A549 (cell line): ENCODE data around the gene USP6NL. TPM values are rescaled to one million over a fixed set of nuclear protein-coding genes. Genes with fewer than 3 reads are reported as not detected.
A peak's percentile ranks its signal among the peaks of the same experiment; 100 is the strongest.
"Not testable (repeated sequence)": the region's sequence is repeated elsewhere in the genome, so short reads cannot be mapped to it uniquely, and the experiment has no call there.

ENCODE experiments used
- ATAC-seq, 2 experiments: fragments of 200-7000 bp in 1 of 2; fragments of >200 bp in 1 of 2; cut with Nextera tagmentation in 1 of 2; cut with Tn5 transposase in 1 of 2; 3 replicates each; pipeline versions ENCODE4 v1.8.0 to v1.9.1; 2018 to 2020; ENCODE audit warnings: mild to moderate bottlenecking in 1 of 2, moderate library complexity in 1 of 2
- CTCF ChIA-PET: fragments of 300-600 bp; sonication (Branson Sonifier 250); formaldehyde crosslinking; extraction: SDS; loops from one replicate; lab custom pipeline; 2021; ENCODE audit warnings: antibody characterized with exemption, inconsistent platforms; lab: Yijun Ruan, JAX
- POLR2A ChIA-PET: fragments of 350-600 bp; formaldehyde crosslinking; extraction: SDS; loops from one replicate; lab custom pipeline; 2021; ENCODE audit warnings: antibody characterized with exemption, inconsistent platforms; lab: Yijun Ruan, JAX
- DNase-seq, 2 experiments: peaks; one replicate each; pipeline versions ENCODE4 v3.0.0 to v3.0.0-alpha.2; 2011 to 2016; ENCODE audit warnings: low read depth in 1 of 2, low spot score in 1 of 2
- FAIRE-seq: peaks from 2 replicates; lab custom pipeline; 2011; peaks lifted over from hg19 to GRCh38; lab: Jason Lieb, UNC
- H3K27ac ChIP-seq, 2 experiments: fragments of >200 bp; sonication (Bioruptor Twin); formaldehyde crosslinking; 3 replicates each; pipeline ENCODE4 v1.5.1; 2016 to 2017
- H3K4me1 ChIP-seq: fragments of >200 bp; sonication (Bioruptor Twin); formaldehyde crosslinking; 3 replicates; pipeline ENCODE4 v1.6.1; 2016
- H3K4me2 ChIP-seq: fragments of >200 bp; sonication (Bioruptor Twin); formaldehyde crosslinking; 3 replicates; pipeline ENCODE4 v1.6.1; 2016
- H3K4me3 ChIP-seq: fragments of >200 bp; sonication (Bioruptor Twin); formaldehyde crosslinking; 3 replicates; pipeline ENCODE4 v1.5.1; 2016
- H3K9me3 ChIP-seq: fragments of >200 bp; sonication (Bioruptor Twin); formaldehyde crosslinking; 3 replicates; pipeline ENCODE4 v1.6.1; 2016
- CEBPB ChIP-seq, 2 experiments: fragments of >200 bp in 1 of 2; sonication (Bioruptor Twin) in 1 of 2; formaldehyde crosslinking in 1 of 2; IDR thresholded peaks; 2 replicates each; pipeline ENCODE4 v1.6.1; 2012 to 2016
- CHD2 ChIP-seq: fragments of 150-350 bp; IDR thresholded peaks from 2 replicates; pipeline ENCODE4 v1.6.1; 2014; ENCODE audit warnings: low read length; ENCODE audit not compliant: partially characterized antibody
- CHD4 ChIP-seq: fragments of 200-600 bp; sonication (generic); IDR thresholded peaks from 2 replicates; pipeline ENCODE4 v1.6.1; 2016; ENCODE audit warnings: antibody characterized with exemption, mild to moderate bottlenecking, borderline replicate concordance
- CTCF ChIP-seq: fragments of >200 bp; sonication (Bioruptor Twin); formaldehyde crosslinking; IDR thresholded peaks from 3 replicates; pipeline ENCODE4 v1.5.1; 2016
- E2F6 ChIP-seq: IDR thresholded peaks from 2 replicates; pipeline ENCODE4 v1.6.1; 2012; ENCODE audit warnings: low read depth, borderline replicate concordance
- ELK1 ChIP-seq: fragments of 150-350 bp; IDR thresholded peaks from 2 replicates; pipeline ENCODE4 v1.6.1; 2014; ENCODE audit warnings: low read depth, mild to moderate bottlenecking, low read length
- EP300 ChIP-seq, 2 experiments: fragments of >200 bp; sonication (Bioruptor Twin); formaldehyde crosslinking; IDR thresholded peaks; 2 replicates in 1 of 2; 3 replicates in 1 of 2; pipeline ENCODE4 v1.6.1; 2016 to 2017
- FOSB ChIP-seq: fragments of 250-450 bp; sonication (Bioruptor Pico); IDR thresholded peaks from 2 replicates; pipeline ENCODE4 v1.5.0; 2020; ENCODE audit warnings: mild to moderate bottlenecking, moderate library complexity
- HMGXB4 ChIP-seq: fragments of 250-450 bp; sonication (Bioruptor Pico); IDR thresholded peaks from 2 replicates; pipeline ENCODE4 v1.5.0; 2021; ENCODE audit warnings: mild to moderate bottlenecking, moderate library complexity, borderline replicate concordance
- MYC ChIP-seq: IDR thresholded peaks from 2 replicates; pipeline ENCODE4 v1.6.1; 2012; ENCODE audit warnings: mild to moderate bottlenecking, inconsistent platforms, low read length, improper control_type of control experiment, borderline replicate concordance
- RAD21 ChIP-seq, 2 experiments: fragments of >200 bp in 1 of 2; sonication (Bioruptor Twin) in 1 of 2; formaldehyde crosslinking in 1 of 2; IDR thresholded peaks in 1 of 2; conservative IDR thresholded peaks in 1 of 2; 2 replicates in 1 of 2; 3 replicates in 1 of 2; pipeline ENCODE4 v1.6.1; 2012 to 2018; ENCODE audit warnings: inconsistent platforms in 1 of 2
- SMC3 ChIP-seq: fragments of >200 bp; sonication (Bioruptor Twin); formaldehyde crosslinking; IDR thresholded peaks from 3 replicates; pipeline ENCODE4 v1.6.1; 2018; ENCODE audit warnings: inconsistent platforms
- ZFP36 ChIP-seq: fragments of 450-650 bp; IDR thresholded peaks from 2 replicates; pipeline ENCODE4 v1.6.1; 2014; ENCODE audit warnings: borderline replicate concordance; ENCODE audit not compliant: partially characterized antibody
- WGBS: methylation state at CpG from one replicate; pipeline ENCODE4 v1.1.6; 2017; ENCODE audit errors: missing lambda C conversion rate; 5-methylcytosine and 5-hydroxymethylcytosine counted together
- polyA plus RNA-seq, 4 experiments: library from polyadenylated mRNA; depleted of rRNA in 3 of 4; stranded (reverse); fragments of >200 nt; fragmentation: RNase III in 1 of 4; extraction: RNeasy Plus Mini Kit Qiagen cat#74134 plus additional on column Dnase treatment in 1 of 4; gene quantifications; 2 replicates in 3 of 4; 3 replicates in 1 of 4; pipeline ENCODE4 v1.2.3, GENCODE V29; 2011 to 2017
- TF ChIP-seq, protein P1 (sequence below): fragments of 200-600 bp; sonication (generic); IDR thresholded peaks from 2 replicates; pipeline ENCODE4 v1.6.1; 2016; ENCODE audit warnings: antibody characterized with exemption, mild to moderate bottlenecking, moderate library complexity
- TF ChIP-seq, protein P2 (sequence below): IDR thresholded peaks from 2 replicates; pipeline ENCODE4 v1.6.1; 2012

Gene USP6NL
- polyA plus RNA-seq, 2 of the 4 experiments (the other 2 are of a cell fraction): 10.6 to 18.2 TPM

- ATAC-seq (no peak), FAIRE-seq (no peak), DNase-seq (no peak)
- WGBS: 94% methylated on average over 2 of the region's 2 CpGs
- no peak overlapping the region for H3K27ac ChIP-seq
- H3K4me2 ChIP-seq: no peak overlapping the region
- no peak for TF ChIP-seq MYC
- TF ChIP-seq SMC3: no peak
- no peak for TF ChIP-seq CEBPB (IDR thresholded peaks at IDR 0.05)
- TF ChIP-seq E2F6: no peak
- no peak for TF ChIP-seq CHD2
- no peak for TF ChIP-seq HMGXB4 (CRISPR knock-in tag)
- TF ChIP-seq ELK1: no peak
- TF ChIP-seq, protein P1, sequence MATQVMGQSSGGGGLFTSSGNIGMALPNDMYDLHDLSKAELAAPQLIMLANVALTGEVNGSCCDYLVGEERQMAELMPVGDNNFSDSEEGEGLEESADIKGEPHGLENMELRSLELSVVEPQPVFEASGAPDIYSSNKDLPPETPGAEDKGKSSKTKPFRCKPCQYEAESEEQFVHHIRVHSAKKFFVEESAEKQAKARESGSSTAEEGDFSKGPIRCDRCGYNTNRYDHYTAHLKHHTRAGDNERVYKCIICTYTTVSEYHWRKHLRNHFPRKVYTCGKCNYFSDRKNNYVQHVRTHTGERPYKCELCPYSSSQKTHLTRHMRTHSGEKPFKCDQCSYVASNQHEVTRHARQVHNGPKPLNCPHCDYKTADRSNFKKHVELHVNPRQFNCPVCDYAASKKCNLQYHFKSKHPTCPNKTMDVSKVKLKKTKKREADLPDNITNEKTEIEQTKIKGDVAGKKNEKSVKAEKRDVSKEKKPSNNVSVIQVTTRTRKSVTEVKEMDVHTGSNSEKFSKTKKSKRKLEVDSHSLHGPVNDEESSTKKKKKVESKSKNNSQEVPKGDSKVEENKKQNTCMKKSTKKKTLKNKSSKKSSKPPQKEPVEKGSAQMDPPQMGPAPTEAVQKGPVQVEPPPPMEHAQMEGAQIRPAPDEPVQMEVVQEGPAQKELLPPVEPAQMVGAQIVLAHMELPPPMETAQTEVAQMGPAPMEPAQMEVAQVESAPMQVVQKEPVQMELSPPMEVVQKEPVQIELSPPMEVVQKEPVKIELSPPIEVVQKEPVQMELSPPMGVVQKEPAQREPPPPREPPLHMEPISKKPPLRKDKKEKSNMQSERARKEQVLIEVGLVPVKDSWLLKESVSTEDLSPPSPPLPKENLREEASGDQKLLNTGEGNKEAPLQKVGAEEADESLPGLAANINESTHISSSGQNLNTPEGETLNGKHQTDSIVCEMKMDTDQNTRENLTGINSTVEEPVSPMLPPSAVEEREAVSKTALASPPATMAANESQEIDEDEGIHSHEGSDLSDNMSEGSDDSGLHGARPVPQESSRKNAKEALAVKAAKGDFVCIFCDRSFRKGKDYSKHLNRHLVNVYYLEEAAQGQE: no peak
- TF ChIP-seq, protein P2, sequence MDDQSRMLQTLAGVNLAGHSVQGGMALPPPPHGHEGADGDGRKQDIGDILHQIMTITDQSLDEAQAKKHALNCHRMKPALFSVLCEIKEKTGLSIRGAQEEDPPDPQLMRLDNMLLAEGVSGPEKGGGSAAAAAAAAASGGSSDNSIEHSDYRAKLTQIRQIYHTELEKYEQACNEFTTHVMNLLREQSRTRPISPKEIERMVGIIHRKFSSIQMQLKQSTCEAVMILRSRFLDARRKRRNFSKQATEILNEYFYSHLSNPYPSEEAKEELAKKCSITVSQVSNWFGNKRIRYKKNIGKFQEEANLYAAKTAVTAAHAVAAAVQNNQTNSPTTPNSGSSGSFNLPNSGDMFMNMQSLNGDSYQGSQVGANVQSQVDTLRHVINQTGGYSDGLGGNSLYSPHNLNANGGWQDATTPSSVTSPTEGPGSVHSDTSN: no peak
- no peak for TF ChIP-seq EP300 (IDR thresholded peaks at IDR 0.05)
- TF ChIP-seq ZFP36: no peak
- no peak for TF ChIP-seq CHD4
- TF ChIP-seq FOSB (CRISPR knock-in tag): no peak
- H3K9me3 ChIP-seq: no peaks in the 10 kb centered on the region
- CTCF ChIA-PET: interaction anchor here (0.7 kb wide), 2 partner anchors 10 to 260 kb away, joined by 3 read pairs; no protein-coding TSS in a partner anchor
- H3K4me3 ChIP-seq: no peak overlapping the region
- POLR2A ChIA-PET: no interaction called here
- no peaks in the 10 kb centered on the region for H3K4me1 ChIP-seq
Measured at GRCh38 chr10:11498399-11498798, 113.1 kb downstream of the USP6NL start.

DNA sequence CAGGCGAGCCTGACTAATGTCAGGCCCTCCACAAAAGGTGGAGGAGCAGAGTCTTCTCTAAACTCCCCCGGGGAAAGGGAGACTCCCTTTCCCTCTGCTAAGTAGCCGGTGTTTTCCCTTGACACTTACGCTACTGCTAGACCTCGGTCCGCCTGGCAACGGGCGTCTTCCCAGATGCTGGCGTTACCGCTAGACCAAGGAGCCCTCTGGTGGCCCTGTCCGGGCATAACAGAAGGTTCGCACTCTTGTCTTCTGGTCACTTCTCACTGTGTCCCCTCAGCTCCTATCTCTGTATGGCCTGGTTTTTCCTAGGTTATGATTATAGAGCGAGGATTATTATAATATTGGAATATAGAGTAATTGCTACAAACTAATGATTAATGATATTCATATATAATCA, 116.5 kb downstream of the USP6NL start:
- H3K9me3 ChIP-seq, DNase-seq, H3K4me3 ChIP-seq, H3K4me2 ChIP-seq, POLR2A ChIA-PET, H3K27ac ChIP-seq, FAIRE-seq, ATAC-seq, H3K4me1 ChIP-seq: not testable (repeated sequence)
- CTCF ChIA-PET: interaction anchor here (1.0 to 3.6 kb wide), 7 partner anchors 10 to 262 kb away, joined by 3 to 15 read pairs (median 5); no protein-coding TSS in a partner anchor
- whole genome bisulfite sequencing: 58% methylated on average over 13 of the region's 13 CpGs
- TF ChIP-seq RAD21 (conservative IDR thresholded peaks at IDR 0.05 in 1 of 2, IDR thresholded peaks at IDR 0.05 in 1 of 2) (peak in 1 of 2 experiments; percentile 15; a peak in 1 of 5 replicates), CTCF (0 out of 3 replicates have a peak, but pooled peaks have one; percentile 10)
